Transverse colon (tissue), 4 donors: Measurements from ENCODE around the gene LMOD2. TPM values are rescaled to one million over a fixed set of nuclear protein-coding genes. Genes with fewer than 3 reads are reported as not detected.

ENCODE experiments used
- DNase-seq: peaks from one replicate; pipeline ENCODE4 v3.0.0-alpha.2; 2019
- H3K27ac ChIP-seq, 4 donors: fragments of 200-600 bp; sonication (generic); 2 replicates each; pipeline ENCODE4 v1.5.1; 2016 to 2018; ENCODE audit warnings: inconsistent platforms in 4 of 4
- H3K27me3 ChIP-seq: fragments of 200-600 bp; sonication (generic); 2 replicates; pipeline ENCODE4 v1.5.1; 2017; ENCODE audit warnings: inconsistent platforms
- H3K36me3 ChIP-seq, 4 donors: fragments of 200-600 bp; sonication (generic); 2 replicates each; pipeline ENCODE4 v1.5.1; 2017 to 2019; ENCODE audit warnings: inconsistent platforms in 4 of 4
- H3K4me1 ChIP-seq, 4 donors: fragments of 200-600 bp; sonication (generic); 2 replicates each; pipeline ENCODE4 v1.5.1; 2017 to 2020; ENCODE audit warnings: inconsistent platforms in 4 of 4
- H3K4me3 ChIP-seq, 4 donors: fragments of 200-600 bp; sonication (generic); 1 replicate in 1 of 4; 2 replicates in 3 of 4; pipeline versions ENCODE4 v1.5.1 to v1.6.1; 2017 to 2019; ENCODE audit warnings: inconsistent platforms in 4 of 4
- H3K9me3 ChIP-seq, 2 donors: fragments of 200-600 bp; sonication (generic); 2 replicates each; pipeline ENCODE4 v1.5.1; 2017 to 2019; ENCODE audit warnings: inconsistent platforms in 2 of 2
- EP300 ChIP-seq: sonication (generic); formaldehyde crosslinking; IDR thresholded peaks from one replicate; pipeline ENCODE4 v1.6.1; 2017; ENCODE audit warnings: antibody characterized with exemption, low read depth
- POLR2A ChIP-seq: fragments of 450-650 bp; IDR thresholded peaks from one replicate; pipeline ENCODE4 v1.6.1; 2016; ENCODE audit warnings: antibody characterized with exemption, mild to moderate bottlenecking, moderate library complexity
- POLR2AphosphoS5 ChIP-seq, 3 donors: sonication (generic); formaldehyde crosslinking; IDR thresholded peaks; one replicate each; pipeline ENCODE4 v1.6.1; 2016; ENCODE audit warnings: antibody characterized with exemption in 3 of 3
- WGBS, 2 donors: methylation state at CpG; one replicate each; pipeline ENCODE4 v1.1.5; 2018; ENCODE audit warnings: low coverage in 1 of 2; 5-methylcytosine and 5-hydroxymethylcytosine counted together
- in situ Hi-C, 4 donors: fragments of 200-750 bp; cut with MboI; loops; one replicate each; pipeline versions ENCODE4 v1.15.0 to v1.15.1; 2017; ENCODE audit warnings: low sequenced_read_pairs in 3 of 4, low pct_ligation_motif_present in 1 of 4, low pct_unique_long_range_greater_than_20kb in 1 of 4
- intact Hi-C: fragments of 100-400 bp; cut with DNase I; formaldehyde crosslinking; loops from one replicate; pipeline ENCODE4 v1.15.1; 2023; ENCODE audit warnings: low total_unique reads
- total RNA-seq, 4 donors: library from RNA; depleted of rRNA; stranded (reverse); fragments of >200 nt; gene quantifications; one replicate each; pipeline ENCODE4 v1.1.0, GENCODE V29; 2016
- TF ChIP-seq, protein P1 (sequence below), 5 experiments: fragments of 200-600 bp in 3 of 5; fragments of 450-650 bp in 2 of 5; sonication (generic) in 3 of 5; IDR thresholded peaks; 1 replicate in 2 of 5; 2 replicates in 3 of 5; pipeline ENCODE4 v1.5.1; 2016 to 2017; ENCODE audit warnings: antibody characterized with exemption in 5 of 5, inconsistent platforms in 3 of 5, mild to moderate bottlenecking in 2 of 5, moderate library complexity in 1 of 5

The LMOD2 gene
- total RNA-seq, 4 donors from 2014 or later: 0.41 TPM; not detected in 3

DNA sequence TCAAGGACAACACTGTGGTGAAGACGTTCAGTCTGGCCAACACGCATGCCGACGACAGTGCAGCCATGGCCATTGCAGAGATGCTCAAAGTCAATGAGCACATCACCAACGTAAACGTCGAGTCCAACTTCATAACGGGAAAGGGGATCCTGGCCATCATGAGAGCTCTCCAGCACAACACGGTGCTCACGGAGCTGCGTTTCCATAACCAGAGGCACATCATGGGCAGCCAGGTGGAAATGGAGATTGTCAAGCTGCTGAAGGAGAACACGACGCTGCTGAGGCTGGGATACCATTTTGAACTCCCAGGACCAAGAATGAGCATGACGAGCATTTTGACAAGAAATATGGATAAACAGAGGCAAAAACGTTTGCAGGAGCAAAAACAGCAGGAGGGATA lies 6.6 kb downstream of the LMOD2 start:
- DNase-seq: no peak
- in situ Hi-C loops: no loop called here
- Histone ChIP-seq H3K4me3 (no peak overlapping the region), H3K9me3 (no peaks in the 10 kb centered on the region), H3K27ac (no peak overlapping the region), H3K4me1 (no peaks in the 10 kb centered on the region), H3K27me3 (no peaks in the 10 kb centered on the region), H3K36me3 (no peaks in the 10 kb centered on the region)
- TF ChIP-seq EP300 (no peak), POLR2A (no peak), POLR2AphosphoS5 (IDR thresholded peaks at IDR 0.05) (no peak)
- TF ChIP-seq, protein P1, sequence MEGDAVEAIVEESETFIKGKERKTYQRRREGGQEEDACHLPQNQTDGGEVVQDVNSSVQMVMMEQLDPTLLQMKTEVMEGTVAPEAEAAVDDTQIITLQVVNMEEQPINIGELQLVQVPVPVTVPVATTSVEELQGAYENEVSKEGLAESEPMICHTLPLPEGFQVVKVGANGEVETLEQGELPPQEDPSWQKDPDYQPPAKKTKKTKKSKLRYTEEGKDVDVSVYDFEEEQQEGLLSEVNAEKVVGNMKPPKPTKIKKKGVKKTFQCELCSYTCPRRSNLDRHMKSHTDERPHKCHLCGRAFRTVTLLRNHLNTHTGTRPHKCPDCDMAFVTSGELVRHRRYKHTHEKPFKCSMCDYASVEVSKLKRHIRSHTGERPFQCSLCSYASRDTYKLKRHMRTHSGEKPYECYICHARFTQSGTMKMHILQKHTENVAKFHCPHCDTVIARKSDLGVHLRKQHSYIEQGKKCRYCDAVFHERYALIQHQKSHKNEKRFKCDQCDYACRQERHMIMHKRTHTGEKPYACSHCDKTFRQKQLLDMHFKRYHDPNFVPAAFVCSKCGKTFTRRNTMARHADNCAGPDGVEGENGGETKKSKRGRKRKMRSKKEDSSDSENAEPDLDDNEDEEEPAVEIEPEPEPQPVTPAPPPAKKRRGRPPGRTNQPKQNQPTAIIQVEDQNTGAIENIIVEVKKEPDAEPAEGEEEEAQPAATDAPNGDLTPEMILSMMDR (IDR thresholded peaks at IDR 0.05): no peak
- intact Hi-C loops: no loop called here
- WGBS, 2 donors: 93 to 94% methylated on average over 9 to 15 of the region's 15 CpGs

GRCh38 chr7:123662755-123663154 lies 7.1 kb downstream of the LMOD2 start:
- in situ Hi-C loops (no loop called here), intact Hi-C loops (no loop called here)
- no peaks in the 10 kb centered on the region for H3K36me3 ChIP-seq
- H3K27ac ChIP-seq: no peak overlapping the region
- H3K9me3 ChIP-seq: no peaks in the 10 kb centered on the region
- H3K4me1 ChIP-seq: no peaks in the 10 kb centered on the region
- no peaks in the 10 kb centered on the region for H3K27me3 ChIP-seq
- no peak for DNase-seq
- 45 to 46% methylated on average over 2 to 3 of the region's 3 CpGs for WGBS, 2 donors
- TF ChIP-seq POLR2AphosphoS5 (IDR thresholded peaks at IDR 0.05): no peak
- H3K4me3 ChIP-seq: no peak overlapping the region

GRCh38 chr7:123663200-123663599 lies 7.5 kb downstream of the LMOD2 start:
- H3K27ac ChIP-seq: no peak overlapping the region
- in situ Hi-C loops (no loop called here), intact Hi-C loops (no loop called here)
- TF ChIP-seq EP300 (no peak), POLR2AphosphoS5 (IDR thresholded peaks at IDR 0.05) (no peak), POLR2A (no peak)
- TF ChIP-seq, protein P1 (IDR thresholded peaks at IDR 0.05): no peak
- H3K9me3 ChIP-seq: no peaks in the 10 kb centered on the region
- H3K4me1 ChIP-seq: no peaks in the 10 kb centered on the region
- no peak for DNase-seq
- 90 to 93% methylated on average over 5 to 6 of the region's 6 CpGs for WGBS, 2 donors
- H3K4me3 ChIP-seq: no peak overlapping the region
- H3K27me3 ChIP-seq: no peaks in the 10 kb centered on the region
- H3K36me3 ChIP-seq: no peaks in the 10 kb centered on the region

GRCh38 chr7:123665157-123665556 lies 9.5 kb downstream of the LMOD2 start:
- Histone ChIP-seq H3K4me3 (no peak overlapping the region), H3K9me3 (no peaks in the 10 kb centered on the region), H3K4me1 (no peaks in the 10 kb centered on the region), H3K27me3 (no peaks in the 10 kb centered on the region), H3K27ac (no peak overlapping the region), H3K36me3 (no peaks in the 10 kb centered on the region)
- no peak for TF ChIP-seq POLR2A
- TF ChIP-seq EP300: no peak
- no peak for TF ChIP-seq POLR2AphosphoS5 (IDR thresholded peaks at IDR 0.05)
- TF ChIP-seq, protein P1 (IDR thresholded peaks at IDR 0.05): no peak
- in situ Hi-C loops (no loop called here), intact Hi-C loops (no loop called here)
- WGBS, 2 donors: 72 to 82% methylated on average over 2 of the region's 2 CpGs
- no peak for DNase-seq

- no peaks in the 10 kb centered on the region for H3K36me3 ChIP-seq
- DNase-seq: no peak
- intact Hi-C loops (no loop called here), in situ Hi-C loops (no loop called here)
- no peak for TF ChIP-seq EP300
- TF ChIP-seq, protein P1 (IDR thresholded peaks at IDR 0.05): no peak
- no peak for TF ChIP-seq POLR2A
- TF ChIP-seq POLR2AphosphoS5 (IDR thresholded peaks at IDR 0.05): no peak
- H3K9me3 ChIP-seq: no peaks in the 10 kb centered on the region
- no peak overlapping the region for H3K4me3 ChIP-seq
- H3K27me3 ChIP-seq: no peaks in the 10 kb centered on the region
- no peaks in the 10 kb centered on the region for H3K4me1 ChIP-seq
- 83 to 95% methylated on average over 1 of the region's 1 CpG for WGBS, 2 donors
- H3K27ac ChIP-seq: no peak overlapping the region
Observed at GRCh38 chr7:123665896-123666295, 10.2 kb downstream of the LMOD2 start.
